ENCODE results near the gene KRTAP13-3. TPM values are rescaled to one million over a fixed set of nuclear protein-coding genes. Genes with fewer than 3 reads are reported as not detected.

The KRTAP13-3 gene, protein sequence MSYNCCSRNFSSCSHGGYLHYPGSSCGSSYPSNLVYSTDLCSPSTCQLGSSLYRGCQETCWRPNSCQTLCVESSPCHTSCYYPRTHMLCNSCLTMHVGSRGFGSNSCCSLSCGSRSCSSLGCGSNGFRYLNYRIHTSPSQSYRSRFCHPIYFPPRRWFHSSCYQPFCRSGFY
- not detected in 2 replicates for total RNA-seq

DNA sequence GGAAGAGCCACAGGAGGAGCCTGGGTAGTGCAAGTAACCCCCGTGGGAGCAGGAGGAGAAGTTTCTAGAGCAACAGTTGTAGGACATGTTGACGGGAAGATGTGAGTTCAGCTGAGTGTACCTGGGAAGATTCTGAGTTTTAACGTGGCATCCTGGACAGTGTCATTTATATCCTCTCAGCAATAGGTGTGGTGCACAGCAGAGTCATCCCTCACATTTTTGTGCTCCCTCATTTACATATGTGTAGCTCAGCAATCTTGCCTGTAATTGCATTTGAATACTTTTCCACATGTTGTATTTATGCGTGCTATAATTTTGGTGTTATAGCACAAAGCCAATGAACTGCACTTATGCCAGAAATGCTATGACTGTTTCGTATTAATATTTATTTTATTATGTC lies at the start of gene KRTAP13-3:
KRTAP13-3 (minus strand) TSS at position 101 of the 400 bp plus-strand sequence; CDS start at position 87, 14 bp downstream.

DNA sequence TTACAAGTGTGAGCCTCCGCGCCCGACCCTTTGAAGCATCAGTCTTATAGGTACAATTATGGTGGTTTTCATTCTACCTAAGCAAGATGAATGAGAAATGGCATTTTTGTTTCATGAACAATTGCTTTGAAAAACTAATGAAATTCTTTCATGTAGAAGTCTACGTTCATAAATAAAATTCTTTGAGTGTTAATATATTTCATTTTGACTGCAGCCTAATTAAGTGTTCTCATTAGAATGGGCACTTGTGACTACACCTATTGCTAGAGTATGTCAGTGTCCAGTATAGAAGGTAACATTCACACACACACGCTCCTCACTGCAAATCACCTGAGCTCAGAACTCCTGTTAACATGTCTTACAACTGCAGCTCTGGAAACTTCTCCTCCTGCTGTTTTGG lies 14.2 kb upstream of the KRTAP13-3 start, which contains the start of gene KRTAP15-1:
KRTAP15-1 (plus strand) TSS at position 301 of the 400 bp plus-strand sequence; CDS start at position 354, 53 bp downstream.

DNA sequence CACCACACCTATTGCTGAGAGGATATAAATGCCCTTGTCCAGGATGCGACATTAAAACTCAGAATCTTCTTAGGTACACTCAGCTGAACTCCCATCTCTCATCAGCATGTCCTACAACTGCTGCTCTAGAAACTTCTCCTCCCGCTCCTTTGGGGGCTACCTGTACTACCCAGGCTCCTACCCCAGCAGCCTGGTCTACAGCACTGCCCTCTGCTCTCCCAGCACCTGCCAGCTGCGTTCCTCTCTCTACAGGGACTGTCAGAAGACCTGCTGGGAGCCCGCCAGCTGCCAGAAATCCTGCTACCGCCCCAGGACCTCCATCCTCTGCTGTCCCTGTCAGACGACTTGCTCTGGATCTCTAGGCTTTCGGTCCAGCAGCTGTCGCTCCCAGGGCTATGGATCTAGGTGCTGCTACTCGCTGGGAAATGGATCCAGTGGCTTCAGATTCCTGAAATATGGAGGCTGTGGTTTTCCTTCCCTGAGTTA lies 4.5 kb upstream of the KRTAP13-3 start, which contains the start of gene KRTAP13-4:
KRTAP13-4 (plus strand) TSS at position 51 of the 486 bp plus-strand sequence; CDS start at position 107, 56 bp downstream.

DNA sequence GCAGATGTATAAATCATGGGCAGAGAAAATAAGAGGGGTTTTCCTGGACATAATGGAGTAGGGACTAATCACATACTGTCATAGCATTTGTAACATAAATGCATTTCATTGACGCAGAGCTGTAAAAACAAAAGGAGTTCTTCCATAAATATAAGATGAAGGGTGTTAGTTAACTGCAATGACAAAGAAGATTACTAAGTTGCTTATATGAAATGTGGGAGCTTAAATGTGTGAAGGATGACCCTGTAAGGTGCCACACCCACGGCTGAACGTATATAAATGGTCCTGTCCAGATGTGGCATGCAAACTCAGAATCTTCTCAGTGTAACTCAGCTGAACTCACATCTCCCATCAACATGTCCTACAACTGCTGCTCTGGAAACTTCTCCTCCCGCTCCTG lies 30.0 kb downstream of the KRTAP13-3 start, which contains the start of gene KRTAP13-1:
KRTAP13-1 (plus strand) TSS at position 301 of the 400 bp plus-strand sequence; CDS start at position 357, 56 bp downstream.

Other genes with a start within 250 kb of the KRTAP13-3 start
- not detected in 2 replicates for gene CLDN8, start 209.8 kb downstream of the KRTAP13-3 start, total RNA-seq
- not detected in 2 replicates for gene KRTAP24-1, start 143.0 kb downstream of the KRTAP13-3 start, total RNA-seq
- gene KRTAP25-1, start 136.4 kb downstream of the KRTAP13-3 start, total RNA-seq: not detected in 2 replicates
- not detected in 2 replicates for gene KRTAP26-1, start 105.6 kb downstream of the KRTAP13-3 start, total RNA-seq
- not detected in 2 replicates for gene KRTAP27-1, start 88.2 kb downstream of the KRTAP13-3 start, total RNA-seq
- not detected in 2 replicates for gene KRTAP23-1, start 77.3 kb downstream of the KRTAP13-3 start, total RNA-seq
- gene KRTAP13-2, start 53.7 kb downstream of the KRTAP13-3 start, total RNA-seq: not detected in 2 replicates
- gene KRTAP13-1, start 29.9 kb downstream of the KRTAP13-3 start, total RNA-seq: not detected in 2 replicates
- not detected in 2 replicates for gene KRTAP13-4, start 4.3 kb upstream of the KRTAP13-3 start, total RNA-seq
- not detected in 2 replicates for gene KRTAP15-1, start 14.3 kb upstream of the KRTAP13-3 start, total RNA-seq
- gene KRTAP19-1, start 54.4 kb upstream of the KRTAP13-3 start, total RNA-seq: not detected in 2 replicates
- gene KRTAP19-2, start 61.5 kb upstream of the KRTAP13-3 start, total RNA-seq: not detected in 2 replicates
- not detected in 2 replicates for gene KRTAP19-3, start 66.1 kb upstream of the KRTAP13-3 start, total RNA-seq
- gene KRTAP19-4, start 71.2 kb upstream of the KRTAP13-3 start, total RNA-seq: not detected in 2 replicates
- not detected in 2 replicates for gene KRTAP19-5, start 76.2 kb upstream of the KRTAP13-3 start, total RNA-seq
- gene KRTAP19-6, start 115.9 kb upstream of the KRTAP13-3 start, total RNA-seq: not detected in 2 replicates
- gene KRTAP19-7, start 135.4 kb upstream of the KRTAP13-3 start, total RNA-seq: not detected in 2 replicates
- gene KRTAP22-2, start 164.5 kb upstream of the KRTAP13-3 start, total RNA-seq: not detected in 2 replicates
- gene KRTAP6-3, start 166.5 kb upstream of the KRTAP13-3 start, total RNA-seq: not detected in 2 replicates
- gene KRTAP6-2, start 173.0 kb upstream of the KRTAP13-3 start, total RNA-seq: not detected in 2 replicates
- not detected in 2 replicates for gene KRTAP22-1, start 175.2 kb upstream of the KRTAP13-3 start, total RNA-seq
- not detected in 2 replicates for gene KRTAP6-1, start 188.0 kb upstream of the KRTAP13-3 start, total RNA-seq
- not detected in 2 replicates for gene KRTAP20-1, start 190.5 kb upstream of the KRTAP13-3 start, total RNA-seq
- gene KRTAP20-4, start 194.7 kb upstream of the KRTAP13-3 start, total RNA-seq: not detected in 2 replicates
- gene KRTAP20-2, start 209.3 kb upstream of the KRTAP13-3 start, total RNA-seq: not detected in 2 replicates
- gene KRTAP20-3, start 216.9 kb upstream of the KRTAP13-3 start, total RNA-seq: not detected in 2 replicates